HG02943 (cell line): ENCODE results near the gene ANKS4B.
"Not testable (repeated sequence)": the region's sequence is repeated elsewhere in the genome, so short reads cannot be mapped to it uniquely, and the experiment has no call there.

Source experiments
- ATAC-seq: cut with Tn5 transposase; IDR thresholded peaks from one replicate; pipeline ENCODE4 v1.9.1; 2021; ENCODE audit warnings: mild to moderate bottlenecking, low read depth, moderate library complexity; ENCODE audit not compliant: unreplicated experiment

The ANKS4B gene

GRCh38 chr16:21217121-21217520 is 16.4 kb upstream of the ANKS4B start:
- no peak for ATAC-seq

GRCh38 chr16:21218153-21218552 is 15.3 kb upstream of the ANKS4B start:
- no peak for ATAC-seq

GRCh38 chr16:21219551-21219950 is 13.9 kb upstream of the ANKS4B start:
- no peak for ATAC-seq

GRCh38 chr16:21222495-21223337 is 10.8 kb upstream of the ANKS4B start:
- no peak for ATAC-seq

- ATAC-seq = no peak
Observed at GRCh38 chr16:21223787-21224186, 9.7 kb upstream of the ANKS4B start.

GRCh38 chr16:21224800-21225199 is 8.7 kb upstream of the ANKS4B start:
- no peak for ATAC-seq

GRCh38 chr16:21226749-21227148 is 6.8 kb upstream of the ANKS4B start:
- ATAC-seq = no peak

- no peak for ATAC-seq
Observed at GRCh38 chr16:21227866-21228265, 5.6 kb upstream of the ANKS4B start.

GRCh38 chr16:21228361-21228872 is 5.1 kb upstream of the ANKS4B start:
- no peak for ATAC-seq

GRCh38 chr16:21233045-21233520 is 416 bp upstream of the ANKS4B start:
- no peak for ATAC-seq

- ATAC-seq = no peak
Observed at GRCh38 chr16:21235199-21235585, 1.7 kb downstream of the ANKS4B start.

- no peak for ATAC-seq
Observed at GRCh38 chr16:21236831-21237230, 3.3 kb downstream of the ANKS4B start.

- ATAC-seq = no peak
Observed at GRCh38 chr16:21239646-21240045, 6.1 kb downstream of the ANKS4B start.

- no peak for ATAC-seq
Observed at GRCh38 chr16:21242756-21243155, 9.3 kb downstream of the ANKS4B start.

GRCh38 chr16:21244518-21245215 is 11.2 kb downstream of the ANKS4B start:
- no peak for ATAC-seq

- not testable (repeated sequence) for ATAC-seq
Observed at GRCh38 chr16:21248179-21248578, 14.7 kb downstream of the ANKS4B start.

- ATAC-seq = no peak
Observed at GRCh38 chr16:21250072-21250923, 16.8 kb downstream of the ANKS4B start.

- no peak for ATAC-seq
Observed at GRCh38 chr16:21253470-21253869, 20.0 kb downstream of the ANKS4B start.

- ATAC-seq = no peak
Observed at GRCh38 chr16:21256636-21257035, 23.1 kb downstream of the ANKS4B start.

- no peak for ATAC-seq
Observed at GRCh38 chr16:21257284-21257683, 23.8 kb downstream of the ANKS4B start.
